CD4-positive, alpha-beta T cell treated with Interleukin-17A for 1 hour (primary cell): ENCODE results near the gene KRTAP10-8.
"Not testable (repeated sequence)": the region's sequence is repeated elsewhere in the genome, so short reads cannot be mapped to it uniquely, and the experiment has no call there.

Source experiments
- DNase-seq: peaks from one replicate; pipeline ENCODE4 v3.0.0-alpha.2; 2020

The KRTAP10-8 gene

GRCh38 chr21:44647222-44647552 is 35.3 kb downstream of the KRTAP10-8 start:
- DNase-seq = no peak

- DNase-seq = no peak
Observed at GRCh38 chr21:44648557-44649311, 36.9 kb downstream of the KRTAP10-8 start.

GRCh38 chr21:44649521-44650100 is 37.7 kb downstream of the KRTAP10-8 start:
- no peak for DNase-seq

GRCh38 chr21:44650265-44650972 is 38.5 kb downstream of the KRTAP10-8 start:
- no peak for DNase-seq

- DNase-seq = no peak
Observed at GRCh38 chr21:44650973-44651675, 39.2 kb downstream of the KRTAP10-8 start.

GRCh38 chr21:44653123-44653522 is 41.2 kb downstream of the KRTAP10-8 start:
- no peak for DNase-seq

GRCh38 chr21:44653656-44654575 is 42.0 kb downstream of the KRTAP10-8 start:
- peak; percentile 81 for DNase-seq

- DNase-seq = peak; percentile 14
Observed at GRCh38 chr21:44654576-44655175, 42.8 kb downstream of the KRTAP10-8 start, which contains the start of gene KRTAP12-4. TSS of gene KRTAP12-4 (minus strand) at chr21:44654659. CDS start at chr21:44654614, 45 bp downstream.

GRCh38 chr21:44656868-44657267 is 45.0 kb downstream of the KRTAP10-8 start:
- no peak for DNase-seq

- DNase-seq = peak; percentile 85
Observed at GRCh38 chr21:44657635-44658540, 46.0 kb downstream of the KRTAP10-8 start, which contains the start of gene KRTAP12-3. TSS of gene KRTAP12-3 (plus strand) at chr21:44657932. CDS start at chr21:44657980, 48 bp downstream.

- no peak for DNase-seq
Observed at GRCh38 chr21:44658541-44658910, 46.6 kb downstream of the KRTAP10-8 start.

- DNase-seq = peak; percentile 49
Observed at GRCh38 chr21:44658913-44659595, 47.2 kb downstream of the KRTAP10-8 start.

GRCh38 chr21:44661567-44661966 is 49.7 kb downstream of the KRTAP10-8 start:
- DNase-seq = not testable (repeated sequence)
